MM.1S (cell line): Measurements from ENCODE around the gene CD320.
"Not testable (repeated sequence)": the region's sequence is repeated elsewhere in the genome, so short reads cannot be mapped to it uniquely, and the experiment has no call there.

Experiments used
- EZH2 ChIP-seq: fragments of 300-600 bp; sonication (generic); optimal IDR thresholded peaks from 2 replicates; pipeline ENCODE3; 2017; ENCODE audit warnings: low read depth, mild to moderate bottlenecking, antibody characterized with exemption, low read length, mixed read lengths
- EZH2phosphoT487 ChIP-seq: fragments of 300-600 bp; sonication (generic); IDR thresholded peaks from 2 replicates; pipeline ENCODE4 v1.6.1; 2018; ENCODE audit warnings: antibody characterized with exemption, low read length
- TF ChIP-seq, protein P1 (sequence below): fragments of 300-600 bp; sonication (generic); IDR thresholded peaks from 2 replicates; pipeline ENCODE4 v1.5.1; 2016; ENCODE audit warnings: antibody characterized with exemption, low read length, mixed read lengths

DNA sequence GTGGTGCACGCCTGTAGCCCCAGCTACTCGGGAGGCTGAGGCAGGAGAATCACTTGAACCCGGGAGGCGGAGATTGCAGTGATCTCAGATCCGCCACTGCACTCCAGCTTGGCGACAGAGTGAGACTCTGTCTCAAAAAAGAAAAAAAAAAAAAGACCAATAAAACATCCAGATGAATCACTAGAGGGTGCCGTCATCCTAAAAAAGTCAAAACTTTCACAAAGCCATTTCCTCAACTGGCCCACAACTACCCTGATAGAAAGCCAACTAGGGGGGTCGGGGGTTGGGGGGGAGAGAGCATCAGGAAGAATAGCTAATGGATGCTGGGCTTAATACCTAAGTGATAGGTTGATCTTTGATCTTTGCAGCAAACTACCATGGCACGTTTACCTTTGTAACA lies 10.7 kb upstream of the CD320 start:
- TF ChIP-seq EZH2phosphoT487, EZH2: not testable (repeated sequence)
- TF ChIP-seq, protein P1, sequence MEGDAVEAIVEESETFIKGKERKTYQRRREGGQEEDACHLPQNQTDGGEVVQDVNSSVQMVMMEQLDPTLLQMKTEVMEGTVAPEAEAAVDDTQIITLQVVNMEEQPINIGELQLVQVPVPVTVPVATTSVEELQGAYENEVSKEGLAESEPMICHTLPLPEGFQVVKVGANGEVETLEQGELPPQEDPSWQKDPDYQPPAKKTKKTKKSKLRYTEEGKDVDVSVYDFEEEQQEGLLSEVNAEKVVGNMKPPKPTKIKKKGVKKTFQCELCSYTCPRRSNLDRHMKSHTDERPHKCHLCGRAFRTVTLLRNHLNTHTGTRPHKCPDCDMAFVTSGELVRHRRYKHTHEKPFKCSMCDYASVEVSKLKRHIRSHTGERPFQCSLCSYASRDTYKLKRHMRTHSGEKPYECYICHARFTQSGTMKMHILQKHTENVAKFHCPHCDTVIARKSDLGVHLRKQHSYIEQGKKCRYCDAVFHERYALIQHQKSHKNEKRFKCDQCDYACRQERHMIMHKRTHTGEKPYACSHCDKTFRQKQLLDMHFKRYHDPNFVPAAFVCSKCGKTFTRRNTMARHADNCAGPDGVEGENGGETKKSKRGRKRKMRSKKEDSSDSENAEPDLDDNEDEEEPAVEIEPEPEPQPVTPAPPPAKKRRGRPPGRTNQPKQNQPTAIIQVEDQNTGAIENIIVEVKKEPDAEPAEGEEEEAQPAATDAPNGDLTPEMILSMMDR, result not testable (repeated sequence)
